SU-DHL-6 (cell line): ENCODE data around the gene PEX16.

Experiments used
- CTCF ChIP-seq: fragments of 200-600 bp; sonication (generic); IDR thresholded peaks from one replicate; pipeline ENCODE4 v1.5.1; 2017; ENCODE audit warnings: antibody characterized with exemption, mild to moderate bottlenecking, low read length, moderate library complexity; ENCODE audit not compliant: insufficient read depth, poor library complexity, severe bottlenecking
- EZH2phosphoT487 ChIP-seq: fragments of 200-600 bp; sonication (generic), shearing (Covaris generic); conservative IDR thresholded peaks from 2 replicates; pipeline ENCODE4 v1.6.1; 2018; ENCODE audit warnings: mild to moderate bottlenecking, antibody characterized with exemption, low read length, moderate library complexity, mixed read lengths

DNA sequence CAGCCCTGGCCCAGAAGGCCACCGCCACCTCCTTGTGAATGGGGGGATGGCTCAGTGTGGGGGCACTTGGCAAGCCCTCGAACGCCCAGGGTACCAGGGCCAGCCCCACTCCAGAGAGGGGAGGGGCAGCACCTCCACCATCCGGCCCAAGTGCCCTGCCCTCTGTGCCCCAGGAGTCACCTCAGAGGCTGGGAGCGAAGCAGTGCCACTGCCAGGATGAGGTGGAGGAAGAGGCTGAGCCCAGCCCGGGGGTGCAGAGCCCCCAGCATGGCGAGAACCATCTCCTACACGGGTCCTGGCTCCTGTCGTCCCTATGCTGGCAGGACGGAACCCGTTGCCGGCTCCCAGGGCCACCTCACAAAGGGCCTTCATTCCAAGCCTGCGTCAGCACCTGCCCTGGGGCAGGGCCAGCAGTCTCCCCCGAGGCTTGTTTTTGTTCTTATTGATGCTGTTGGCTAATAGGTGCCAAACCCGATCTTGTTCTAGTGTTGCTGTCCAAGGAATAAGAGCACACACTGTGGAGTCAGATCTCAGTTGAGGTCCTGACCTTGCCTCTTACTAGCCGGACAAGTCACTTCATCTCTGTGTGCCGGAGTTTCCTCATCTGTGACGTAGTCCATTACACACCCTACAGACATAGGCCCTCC lies 10.6 kb downstream of the PEX16 start, which contains the start of gene FREY1:
- no peak for TF ChIP-seq CTCF
- no peak for TF ChIP-seq EZH2phosphoT487
